ENCODE data around the gene WDR26. TPM values are rescaled to one million over a fixed set of nuclear protein-coding genes. Genes with fewer than 3 reads are reported as not detected.

Gene WDR26
- polyA plus RNA-seq, 1 experiment, result 17.3 TPM

DNA sequence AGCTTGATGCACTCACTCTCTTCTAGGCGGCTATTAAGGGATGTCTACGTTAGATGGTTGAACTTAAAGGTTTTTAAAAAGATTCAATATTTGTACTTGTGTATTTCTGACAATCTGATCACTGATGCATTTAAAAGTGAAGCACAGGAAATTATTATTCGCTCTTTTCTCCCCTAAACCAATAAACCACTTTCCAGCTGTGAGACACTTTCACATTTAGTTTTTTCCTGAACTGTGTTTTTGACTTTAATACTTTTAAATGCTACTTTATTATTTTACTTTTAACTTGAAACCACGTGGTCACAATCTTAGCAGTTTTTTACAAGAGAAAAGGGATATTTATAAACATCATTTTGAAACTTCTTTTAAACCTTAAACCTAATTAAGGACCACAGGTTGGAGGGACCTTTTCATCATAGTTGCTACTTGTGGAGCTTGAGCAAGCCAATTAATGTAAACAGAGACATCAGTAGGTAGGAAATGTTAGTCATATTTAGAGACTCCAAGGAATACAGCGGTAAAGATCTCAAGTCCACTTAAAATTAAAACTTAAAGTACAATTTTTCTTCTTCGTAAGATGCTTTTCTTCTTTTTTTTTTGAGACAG is 9.2 kb downstream of the WDR26 start:
- TF ChIP-seq, protein P1, sequence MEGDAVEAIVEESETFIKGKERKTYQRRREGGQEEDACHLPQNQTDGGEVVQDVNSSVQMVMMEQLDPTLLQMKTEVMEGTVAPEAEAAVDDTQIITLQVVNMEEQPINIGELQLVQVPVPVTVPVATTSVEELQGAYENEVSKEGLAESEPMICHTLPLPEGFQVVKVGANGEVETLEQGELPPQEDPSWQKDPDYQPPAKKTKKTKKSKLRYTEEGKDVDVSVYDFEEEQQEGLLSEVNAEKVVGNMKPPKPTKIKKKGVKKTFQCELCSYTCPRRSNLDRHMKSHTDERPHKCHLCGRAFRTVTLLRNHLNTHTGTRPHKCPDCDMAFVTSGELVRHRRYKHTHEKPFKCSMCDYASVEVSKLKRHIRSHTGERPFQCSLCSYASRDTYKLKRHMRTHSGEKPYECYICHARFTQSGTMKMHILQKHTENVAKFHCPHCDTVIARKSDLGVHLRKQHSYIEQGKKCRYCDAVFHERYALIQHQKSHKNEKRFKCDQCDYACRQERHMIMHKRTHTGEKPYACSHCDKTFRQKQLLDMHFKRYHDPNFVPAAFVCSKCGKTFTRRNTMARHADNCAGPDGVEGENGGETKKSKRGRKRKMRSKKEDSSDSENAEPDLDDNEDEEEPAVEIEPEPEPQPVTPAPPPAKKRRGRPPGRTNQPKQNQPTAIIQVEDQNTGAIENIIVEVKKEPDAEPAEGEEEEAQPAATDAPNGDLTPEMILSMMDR (IDR thresholded peaks at IDR 0.05; ENCODE audit: insufficient read depth, low read depth, low read length), result no peak
- Histone ChIP-seq H3K36me3 (ENCODE audit: control insufficient read depth, insufficient read depth, low read length) (peaks cover 18% of the 10 kb centered on the region), H3K27me3 (ENCODE audit: control insufficient read depth, insufficient read depth, low read length) (no peaks in the 10 kb centered on the region), H3K4me3 (ENCODE audit: low read depth, low read length) (no peak overlapping the region)
- POLR2A ChIA-PET, result no interaction called here
- CTCF ChIA-PET, result interaction anchor here (1.4 kb wide), 1 partner anchor 10 kb away, joined by 3 read pairs; no protein-coding TSS in a partner anchor
- no peak for DNase-seq (ENCODE audit: low read depth)

DNA sequence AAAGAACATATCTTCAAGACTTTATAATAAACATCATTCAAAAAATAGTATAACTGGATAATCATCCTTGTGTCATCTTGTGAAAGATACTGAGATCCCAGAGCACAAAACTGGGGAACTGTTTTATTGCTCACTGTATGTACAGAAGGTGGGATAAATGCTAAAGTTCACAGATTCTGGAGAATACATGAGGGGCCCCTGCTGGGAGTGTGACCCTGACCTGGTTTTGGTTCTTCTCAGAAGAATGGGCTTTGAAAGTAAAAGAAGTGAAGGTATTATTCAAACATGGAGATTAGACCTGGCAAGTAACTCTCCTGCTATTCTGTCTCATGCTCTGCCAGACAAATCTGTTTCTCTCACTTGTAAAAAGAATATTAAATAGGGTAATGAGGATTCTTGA is 14.5 kb downstream of the WDR26 start:
- no peak overlapping the region for H3K4me3 ChIP-seq (ENCODE audit: low read depth, low read length)
- ChIA-PET POLR2A (no interaction called here), CTCF (no interaction called here)
- DNase-seq (ENCODE audit: low read depth), result no peak
- TF ChIP-seq, protein P1 (IDR thresholded peaks at IDR 0.05; ENCODE audit: insufficient read depth, low read depth, low read length), result no peak
- no peaks in the 10 kb centered on the region for H3K27me3 ChIP-seq (ENCODE audit: control insufficient read depth, insufficient read depth, low read length)
- H3K36me3 ChIP-seq (ENCODE audit: control insufficient read depth, insufficient read depth, low read length), result peaks cover 25% of the 10 kb centered on the region

DNA sequence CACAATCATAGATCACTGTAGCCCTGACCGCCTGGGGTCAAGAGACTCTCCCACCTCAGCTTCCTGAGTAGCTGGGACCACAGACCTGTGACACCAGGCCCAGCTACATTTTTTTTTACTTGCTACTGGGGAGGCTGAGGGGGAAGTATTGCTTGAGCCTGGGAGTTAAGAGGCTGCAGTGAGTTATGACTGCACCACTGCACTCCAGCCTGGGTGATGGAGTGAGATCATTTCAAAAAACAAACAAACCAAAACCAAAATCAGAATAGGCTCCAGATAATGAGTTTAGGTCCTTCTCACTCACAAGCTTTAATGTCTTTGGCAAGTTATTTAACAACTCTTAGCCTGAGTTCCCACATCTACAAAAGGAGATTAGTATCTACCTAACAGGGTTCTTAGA is 22.8 kb downstream of the WDR26 start:
- POLR2A ChIA-PET, result no interaction called here
- TF ChIP-seq, protein P1 (IDR thresholded peaks at IDR 0.05; ENCODE audit: insufficient read depth, low read depth, low read length), result no peak
- H3K4me3 ChIP-seq (ENCODE audit: low read depth, low read length), result no peak overlapping the region
- no peaks in the 10 kb centered on the region for H3K27me3 ChIP-seq (ENCODE audit: control insufficient read depth, insufficient read depth, low read length)
- DNase-seq (ENCODE audit: low read depth), result no peak
- H3K36me3 ChIP-seq (ENCODE audit: control insufficient read depth, insufficient read depth, low read length), result peaks cover 7% of the 10 kb centered on the region; the same call in 1 of the 2 replicates
- CTCF ChIA-PET, result interaction anchor here (1.3 to 1.4 kb wide), 2 partner anchors 23 kb away, joined by 4 read pairs; partner anchors contain the start of gene WDR26

DNA sequence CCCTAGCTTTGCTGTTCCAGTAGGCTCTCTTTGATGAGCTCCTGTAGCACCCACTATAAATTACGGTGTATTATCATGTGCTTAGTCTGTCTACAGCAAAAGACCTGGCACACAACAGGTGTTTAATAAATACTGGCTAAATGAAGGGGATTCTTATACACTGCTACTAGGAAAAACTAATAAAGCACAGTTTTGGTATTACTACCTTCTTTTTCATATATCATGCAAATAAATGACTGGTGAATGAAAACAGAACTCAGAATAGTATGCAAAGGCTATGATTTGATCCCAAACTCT is 26.4 kb downstream of the WDR26 start:
- POLR2A ChIA-PET, result no interaction called here
- TF ChIP-seq, protein P1 (IDR thresholded peaks at IDR 0.05; ENCODE audit: insufficient read depth, low read depth, low read length), result no peak
- no peak overlapping the region for H3K4me3 ChIP-seq (ENCODE audit: low read depth, low read length)
- no peak for DNase-seq (ENCODE audit: low read depth)
- CTCF ChIA-PET, result interaction anchor here (0.8 to 0.9 kb wide), 2 partner anchors 8 to 9 kb away, joined by 3 to 4 read pairs; no protein-coding TSS in a partner anchor
- H3K36me3 ChIP-seq (ENCODE audit: control insufficient read depth, insufficient read depth, low read length), result peaks cover 10% of the 10 kb centered on the region
- no peaks in the 10 kb centered on the region for H3K27me3 ChIP-seq (ENCODE audit: control insufficient read depth, insufficient read depth, low read length)

DNA sequence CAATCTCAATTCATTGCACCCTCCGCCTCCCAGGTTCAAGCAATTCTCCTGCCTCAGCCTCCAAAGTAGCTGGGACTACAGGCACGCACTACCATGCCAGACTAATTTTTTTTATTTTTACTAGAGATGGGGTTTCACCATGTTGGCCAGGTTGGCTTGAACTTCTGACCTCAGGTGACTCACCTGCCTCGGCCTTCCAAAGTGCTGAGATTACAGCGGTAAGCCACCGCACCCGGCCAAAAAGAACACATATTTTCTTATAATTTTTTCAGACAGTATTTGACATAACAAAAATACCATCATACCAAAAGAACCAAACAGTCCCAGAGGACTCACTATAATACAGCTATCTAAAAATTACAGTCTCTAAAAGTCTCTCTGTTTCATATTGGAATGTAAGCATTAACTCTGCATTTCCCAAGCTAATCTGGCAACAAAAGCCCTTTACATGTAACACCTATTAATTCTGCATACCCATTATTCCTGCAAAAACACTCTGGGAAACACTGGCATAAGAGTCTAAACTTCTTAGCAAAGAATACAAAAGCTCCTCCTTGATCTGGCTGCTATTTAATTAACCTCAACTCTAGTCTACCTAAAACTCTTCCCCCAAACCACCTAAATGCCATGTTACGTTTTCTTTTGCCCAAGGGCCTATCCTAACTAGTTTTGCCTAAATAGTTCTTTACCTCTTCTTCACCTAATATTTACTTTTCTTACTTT is 26.9 kb downstream of the WDR26 start:
- Histone ChIP-seq H3K27me3 (ENCODE audit: control insufficient read depth, insufficient read depth, low read length) (no peaks in the 10 kb centered on the region), H3K4me3 (ENCODE audit: low read depth, low read length) (no peak overlapping the region), H3K36me3 (ENCODE audit: control insufficient read depth, insufficient read depth, low read length) (peaks cover 10% of the 10 kb centered on the region)
- POLR2A ChIA-PET, result no interaction called here
- CTCF ChIA-PET, result interaction anchor here (0.8 to 0.9 kb wide), 2 partner anchors 8 to 9 kb away, joined by 3 to 4 read pairs; no protein-coding TSS in a partner anchor
- no peak for DNase-seq (ENCODE audit: low read depth)
- TF ChIP-seq, protein P1 (IDR thresholded peaks at IDR 0.05; ENCODE audit: insufficient read depth, low read depth, low read length), result no peak

Measured in BJ (cell line).